ENCODE measurements around the gene AIFM3.
"Not testable (repeated sequence)": the region's sequence is repeated elsewhere in the genome, so short reads cannot be mapped to it uniquely, and the experiment has no call there.

AIFM3 gene

GRCh38 chr22:20942203-20942902, 24.7 kb upstream of the AIFM3 start:
- not testable (repeated sequence) for DNase-seq, ATAC-seq

DNA sequence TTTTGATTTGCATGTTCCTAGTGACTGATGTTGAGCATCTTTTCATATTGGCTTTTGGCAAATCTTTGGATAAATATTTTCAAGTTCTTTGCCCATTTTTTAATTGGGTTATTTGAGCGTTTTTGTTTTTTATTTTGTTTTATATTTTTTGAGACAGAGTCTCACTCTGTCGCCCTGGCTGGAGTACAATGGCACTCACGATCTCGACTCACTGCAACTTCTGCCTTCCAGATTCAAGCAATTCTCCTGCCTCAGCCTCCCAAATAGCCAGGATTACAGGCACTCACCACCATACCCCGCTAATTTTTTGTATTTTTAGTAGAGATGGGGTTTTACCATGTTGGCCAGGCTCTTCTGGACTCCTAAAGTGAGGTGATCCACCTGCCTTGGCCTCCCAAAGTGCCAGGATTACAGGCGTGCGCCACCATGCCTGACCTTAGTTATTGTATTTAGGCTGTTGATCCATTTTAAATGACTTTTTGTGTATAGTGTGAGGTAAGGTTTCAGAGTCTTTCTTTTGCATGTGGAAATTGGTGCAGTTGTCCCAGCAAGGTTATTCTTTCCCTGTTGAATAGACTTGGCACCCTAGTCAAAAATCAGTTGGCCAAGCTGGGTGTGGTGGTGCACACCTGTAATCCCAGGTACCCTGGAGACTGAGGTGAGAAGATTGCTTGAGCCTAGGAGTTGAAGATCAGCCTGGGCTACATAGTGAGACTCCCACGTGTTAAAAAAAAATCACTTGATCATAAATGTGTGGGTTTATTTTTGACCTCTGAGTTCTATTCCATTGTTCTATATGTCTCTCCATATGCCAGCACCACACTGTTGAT, 23.7 kb upstream of the AIFM3 start:
- no peak for DNase-seq
- ATAC-seq: no peak

DNA sequence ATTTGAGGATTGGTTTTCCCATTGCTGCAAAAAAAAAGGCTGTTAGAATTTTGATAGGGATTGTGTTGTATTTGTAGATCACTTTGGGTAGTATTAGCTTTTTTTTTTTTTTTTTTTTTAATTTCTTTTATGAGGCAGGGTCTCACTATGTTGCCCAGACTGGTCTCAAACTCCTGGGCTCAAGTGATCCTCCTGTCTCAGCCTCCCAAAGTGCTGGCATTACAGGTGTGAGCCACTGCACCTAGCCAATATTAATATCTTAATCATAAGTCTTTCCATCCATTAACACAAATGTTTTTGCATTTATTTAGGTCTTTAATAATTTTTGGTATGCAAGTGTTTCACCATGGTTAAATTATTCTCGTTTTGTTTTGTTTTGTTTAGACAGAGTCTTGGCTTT, 23.0 kb upstream of the AIFM3 start:
- DNase-seq (no peak), ATAC-seq (no peak)

- ATAC-seq: no peak
- DNase-seq: no peak
These were observed 21.5 kb upstream of the AIFM3 start for GRCh38 chr22:20945578-20945934.

- ATAC-seq (no peak), DNase-seq (no peak)
These were observed 20.7 kb upstream of the AIFM3 start for GRCh38 chr22:20946080-20946986.

- no peak for ATAC-seq
- DNase-seq: no peak
These were observed 20.1 kb upstream of the AIFM3 start for GRCh38 chr22:20946991-20947390.

DNA sequence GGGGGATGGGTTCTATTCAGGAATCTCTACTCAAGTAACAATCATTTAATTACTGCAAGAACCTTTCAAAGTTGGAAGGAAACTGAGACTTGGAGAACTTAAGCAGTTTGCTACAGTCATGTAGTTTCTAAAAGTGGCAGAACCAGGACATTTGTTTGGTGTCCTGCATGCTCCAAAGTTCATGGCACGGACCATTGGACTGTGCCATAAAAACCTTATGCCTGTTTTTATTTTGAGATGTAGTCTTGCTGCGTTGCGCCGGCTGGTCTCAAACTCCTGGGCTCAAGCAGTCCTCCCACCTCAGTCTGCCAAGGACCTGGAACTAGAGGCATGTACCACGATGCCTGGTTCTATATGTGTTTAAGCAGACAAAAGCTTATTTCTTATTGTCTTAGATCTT, 18.6 kb upstream of the AIFM3 start:
- DNase-seq: no peak
- no peak for ATAC-seq

DNA sequence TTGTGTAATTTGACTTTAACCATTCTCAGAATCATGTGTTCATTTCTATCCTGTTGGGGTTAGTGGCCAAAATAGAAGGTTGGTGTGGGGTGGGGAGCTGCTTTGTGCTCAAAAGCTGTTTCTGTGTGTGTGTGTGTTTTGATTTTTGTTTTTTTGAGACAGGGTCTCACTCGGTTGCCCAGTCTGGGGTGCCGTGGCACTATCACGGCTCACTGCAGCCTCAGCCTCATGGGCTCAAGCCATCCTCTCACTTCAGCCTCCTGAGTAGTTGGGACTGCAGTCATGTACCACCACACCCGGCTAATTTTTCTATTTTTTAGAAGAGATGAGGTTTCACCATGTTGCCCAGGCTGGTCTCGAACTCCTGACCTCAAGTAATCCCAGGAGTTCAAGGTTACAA, 18.1 kb upstream of the AIFM3 start:
- no peak for ATAC-seq
- DNase-seq: no peak

- ATAC-seq: no peak
These were observed 17.3 kb upstream of the AIFM3 start for GRCh38 chr22:20949698-20950183.

GRCh38 chr22:20951151-20951931, 15.7 kb upstream of the AIFM3 start:
- ATAC-seq (no peak), DNase-seq (no peak)

More at GRCh38 chr22:20949698-20950183, 17.3 kb upstream of the AIFM3 start:
- DNase-seq: no peak

DNA sequence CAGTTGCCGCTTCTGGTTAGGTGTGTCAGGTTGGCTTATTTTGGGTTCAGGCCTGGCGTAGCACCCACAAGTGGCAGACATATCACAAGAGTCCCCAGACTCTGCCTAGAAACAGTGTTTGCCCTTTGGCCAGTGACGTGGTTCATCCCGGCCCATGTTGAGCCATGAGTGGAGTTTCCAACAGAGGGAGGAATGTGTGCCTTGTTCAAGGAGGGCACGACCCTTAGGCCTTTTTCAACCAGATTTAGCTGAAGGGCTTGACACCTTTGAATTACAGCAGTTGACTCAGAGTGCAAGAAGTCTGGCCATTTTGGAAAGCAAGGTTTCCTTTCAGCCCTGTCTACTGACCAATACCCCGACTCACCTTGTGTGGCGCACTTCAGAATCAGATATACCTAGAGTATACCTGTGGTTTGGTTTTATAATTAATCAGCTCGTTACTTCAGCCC, 15.1 kb upstream of the AIFM3 start:
- DNase-seq: no peak
- ATAC-seq: no peak

DNA sequence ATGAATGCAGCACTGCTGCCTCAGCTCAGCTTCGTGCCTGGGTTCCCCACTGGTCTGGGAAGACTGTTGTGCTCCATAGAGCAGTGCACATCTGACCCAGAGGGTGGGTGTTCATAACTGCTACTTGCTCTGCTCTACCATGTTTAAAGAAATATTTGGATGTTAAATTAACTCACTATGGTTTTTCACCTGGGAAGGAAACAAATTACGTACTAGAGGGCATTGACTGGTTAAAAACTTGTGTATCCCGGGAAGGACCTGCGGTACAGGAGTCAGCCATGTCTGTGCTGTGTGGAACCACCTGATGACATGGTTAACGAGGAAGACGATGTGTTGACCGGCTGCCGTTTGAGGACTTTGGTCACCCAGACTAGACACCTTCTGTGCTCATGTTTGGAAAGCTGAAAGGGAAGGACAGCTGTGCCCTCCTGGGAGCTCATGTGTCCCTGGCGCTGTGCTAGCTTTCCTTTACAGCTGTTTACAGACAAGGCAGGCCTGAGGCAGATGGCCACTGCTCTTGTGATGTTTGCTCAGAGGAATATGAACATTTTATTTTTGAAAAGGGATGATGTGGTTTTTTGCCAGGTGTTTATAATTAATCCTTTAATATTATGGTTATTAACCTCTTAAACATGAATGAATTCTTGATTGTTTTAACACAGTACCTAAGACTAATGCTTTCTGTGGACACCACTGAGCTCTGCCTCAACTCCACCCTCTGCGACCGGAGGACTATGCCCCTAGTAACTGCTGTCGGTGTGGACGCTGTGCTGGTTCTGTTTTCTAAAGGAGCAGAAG, 14.3 kb upstream of the AIFM3 start:
- ATAC-seq (no peak), DNase-seq (no peak)

- DNase-seq (no peak), ATAC-seq (no peak)
These were observed 13.8 kb upstream of the AIFM3 start for GRCh38 chr22:20953342-20953608.

- no peak for ATAC-seq
- DNase-seq: no peak
These were observed 13.2 kb upstream of the AIFM3 start for GRCh38 chr22:20953668-20954500.

DNA sequence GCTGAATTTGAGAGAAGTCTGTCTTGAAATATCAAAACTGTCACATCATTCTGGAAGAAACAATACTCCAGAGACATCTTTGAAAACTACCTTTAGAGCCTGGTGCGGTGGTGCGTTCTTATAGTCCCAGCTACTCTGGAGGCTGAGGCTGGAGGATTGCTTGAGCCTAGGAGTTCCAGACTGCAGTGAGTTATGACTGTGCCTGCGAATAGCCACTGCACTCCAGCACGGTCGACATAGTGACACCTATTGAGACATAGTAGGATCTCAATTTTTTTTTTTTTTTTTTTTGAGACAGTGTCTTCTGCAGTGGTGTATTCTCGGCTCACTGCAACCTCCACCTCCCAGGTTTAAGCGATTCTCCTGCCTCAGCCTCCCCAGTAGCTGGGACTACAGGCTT, 11.5 kb upstream of the AIFM3 start:
- no peak for DNase-seq
- no peak for ATAC-seq

GRCh38 chr22:20956258-20957101, 10.6 kb upstream of the AIFM3 start:
- ATAC-seq (no peak), DNase-seq (no peak)

DNA sequence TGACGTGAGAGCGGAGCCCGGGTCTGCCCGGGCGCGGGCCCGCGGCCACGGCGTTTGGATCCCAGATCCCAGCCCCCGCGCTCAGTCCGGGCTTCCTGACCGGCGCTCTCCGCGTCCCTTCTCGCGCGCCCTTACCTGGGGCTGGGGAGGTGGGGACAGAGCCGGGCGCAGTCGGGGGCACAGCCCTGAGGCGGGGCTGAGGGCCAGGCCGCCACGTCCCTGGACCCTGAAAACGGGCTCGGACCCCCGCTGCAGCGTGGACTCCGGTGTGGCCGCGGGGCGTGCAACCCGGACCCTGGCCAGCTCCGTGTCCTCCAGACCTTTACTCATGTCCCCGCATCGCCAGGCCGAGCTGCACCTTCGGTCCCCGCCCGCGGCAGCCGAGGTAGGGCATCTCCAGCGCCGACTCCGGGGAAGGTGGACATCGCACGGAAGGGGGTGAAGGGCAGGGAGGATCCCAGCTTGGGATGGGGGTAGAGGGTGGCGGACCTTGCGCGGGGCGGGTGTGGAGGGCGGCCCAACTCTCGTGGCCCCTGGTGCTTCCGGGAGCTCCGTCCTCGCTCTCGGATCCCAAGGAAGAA, 9.9 kb upstream of the AIFM3 start:
- ATAC-seq (no peak), DNase-seq (no peak)

DNA sequence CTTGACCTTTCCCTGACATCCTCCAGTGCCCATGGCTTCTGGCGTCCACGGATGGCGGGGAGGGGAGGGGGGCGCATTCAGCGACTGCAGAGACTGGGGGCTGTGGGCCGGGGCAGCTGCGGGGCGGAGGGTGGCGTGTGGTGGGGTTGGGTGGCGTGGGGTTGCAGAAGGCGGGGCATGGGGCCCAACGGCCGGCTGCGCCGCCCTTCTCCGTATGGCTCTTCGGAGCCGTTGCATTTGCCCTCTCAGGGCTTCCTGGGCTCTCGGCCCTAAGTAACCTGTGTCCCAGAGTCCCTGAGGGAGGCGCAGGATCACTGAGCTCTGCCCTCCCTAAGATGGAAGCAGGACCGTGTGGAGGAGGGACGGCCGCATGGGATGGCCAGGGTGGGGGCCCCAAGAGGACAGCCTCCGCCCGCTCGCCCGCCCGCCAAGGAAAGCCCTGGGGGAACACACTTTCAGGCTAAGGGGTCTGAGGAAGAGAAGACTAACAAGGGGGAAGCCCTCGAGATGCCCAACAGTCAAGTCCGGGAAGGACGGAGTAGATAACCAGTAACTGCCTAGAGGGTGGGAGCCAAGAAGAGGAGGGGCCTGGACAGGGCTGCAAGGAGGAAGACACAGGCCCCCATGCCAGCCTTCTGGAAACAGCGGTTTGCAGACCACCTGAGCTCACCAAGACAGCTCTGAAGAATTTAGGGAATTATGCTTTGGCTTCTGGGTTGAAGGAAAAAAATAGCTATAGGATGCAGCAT, 9.2 kb upstream of the AIFM3 start:
- ATAC-seq (peak; percentile 42), DNase-seq (no peak)

All from stimulated activated naive CD8-positive, alpha-beta T cell treated with anti-CD3 and anti-CD28 coated beads, Interleukin-15, Interleukin-2, amounts not matched to agents 100 U/mL and 50 U/mL, for 24 hours (primary cell).